GM11168 (cell line): ENCODE data around the gene PPFIBP2.

ENCODE experiments used
- in situ Hi-C: fragments of 300-500 bp; cut with MboI; formaldehyde crosslinking; loops from one replicate; pipeline ENCODE4 v1.12.0; 2022; ENCODE audit warnings: low sequenced_read_pairs; ENCODE audit not compliant: unreplicated experiment

Gene PPFIBP2

GRCh38 chr11:7574491-7575130 is 60.8 kb downstream of the PPFIBP2 start:
- in situ Hi-C loops = no loop called here

GRCh38 chr11:7575841-7576725 is 62.3 kb downstream of the PPFIBP2 start:
- in situ Hi-C loops = no loop called here

GRCh38 chr11:7576726-7577290 is 63.0 kb downstream of the PPFIBP2 start:
- in situ Hi-C loops = no loop called here

DNA sequence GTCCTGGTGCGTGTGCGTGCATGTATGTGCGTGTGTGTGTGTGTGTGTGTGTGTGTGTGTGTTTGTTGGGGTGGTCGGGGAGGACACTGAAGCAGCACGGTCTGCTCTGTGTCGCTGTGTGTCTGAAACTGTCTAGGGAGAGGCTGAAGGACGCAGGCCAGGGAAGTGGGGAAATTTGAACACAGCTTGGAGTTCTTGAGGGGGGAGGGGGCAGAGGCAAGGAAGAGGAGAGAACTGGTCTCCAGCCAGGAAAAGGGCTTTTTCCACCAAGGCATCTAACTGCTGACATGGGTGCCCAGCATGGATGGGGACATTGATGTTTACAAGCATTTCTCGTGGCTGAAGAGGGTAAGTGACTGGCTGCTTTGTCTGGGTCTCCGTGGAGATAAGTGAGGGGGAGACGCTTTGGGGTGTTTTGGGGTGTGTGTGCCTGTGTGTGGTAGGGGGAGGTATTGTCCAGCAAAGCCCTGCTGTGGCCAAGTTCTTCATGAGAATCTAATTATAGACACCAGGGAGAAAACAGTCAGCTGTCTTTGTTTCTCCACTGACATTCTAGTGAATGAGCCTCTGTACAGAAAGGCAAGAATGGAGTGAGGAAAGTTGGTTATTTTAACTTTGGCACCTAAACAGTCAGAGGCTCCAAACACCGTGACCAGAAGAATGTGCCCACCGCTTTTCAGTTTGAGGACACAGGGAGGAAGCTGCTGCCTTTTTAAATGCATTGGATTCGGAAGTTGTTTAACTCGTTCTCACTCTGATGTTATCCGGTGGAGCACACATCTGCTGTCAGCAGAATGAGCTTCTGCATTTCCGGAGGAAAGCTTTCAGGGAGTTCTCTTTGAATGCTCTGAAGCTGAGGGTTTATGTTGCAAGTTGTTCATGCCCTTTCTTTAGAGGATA is 63.7 kb downstream of the PPFIBP2 start:
- in situ Hi-C loops = no loop called here

- in situ Hi-C loops = no loop called here
Observed at GRCh38 chr11:7578276-7578955, 64.6 kb downstream of the PPFIBP2 start.

DNA sequence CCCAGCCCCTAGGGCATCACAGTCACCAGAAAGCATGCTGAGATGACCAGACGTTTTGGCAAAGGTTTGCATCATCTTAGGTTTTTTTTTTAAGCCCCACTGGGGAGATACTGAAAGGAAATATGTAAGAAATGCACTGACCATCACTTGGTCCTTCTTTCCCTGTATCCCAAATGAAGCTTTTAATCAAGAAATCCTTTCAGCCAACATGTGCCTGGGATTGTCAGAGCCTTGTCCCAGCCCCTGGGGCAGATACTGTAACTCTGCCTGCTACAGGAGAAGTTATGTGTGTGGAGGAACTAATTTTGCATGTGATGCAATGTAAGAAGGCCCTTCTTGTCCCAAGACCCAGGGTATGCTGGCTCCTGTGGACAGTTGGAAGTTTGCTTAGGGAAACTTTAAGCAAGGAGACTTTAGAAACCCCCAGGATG is 65.6 kb downstream of the PPFIBP2 start:
- in situ Hi-C loops = no loop called here

DNA sequence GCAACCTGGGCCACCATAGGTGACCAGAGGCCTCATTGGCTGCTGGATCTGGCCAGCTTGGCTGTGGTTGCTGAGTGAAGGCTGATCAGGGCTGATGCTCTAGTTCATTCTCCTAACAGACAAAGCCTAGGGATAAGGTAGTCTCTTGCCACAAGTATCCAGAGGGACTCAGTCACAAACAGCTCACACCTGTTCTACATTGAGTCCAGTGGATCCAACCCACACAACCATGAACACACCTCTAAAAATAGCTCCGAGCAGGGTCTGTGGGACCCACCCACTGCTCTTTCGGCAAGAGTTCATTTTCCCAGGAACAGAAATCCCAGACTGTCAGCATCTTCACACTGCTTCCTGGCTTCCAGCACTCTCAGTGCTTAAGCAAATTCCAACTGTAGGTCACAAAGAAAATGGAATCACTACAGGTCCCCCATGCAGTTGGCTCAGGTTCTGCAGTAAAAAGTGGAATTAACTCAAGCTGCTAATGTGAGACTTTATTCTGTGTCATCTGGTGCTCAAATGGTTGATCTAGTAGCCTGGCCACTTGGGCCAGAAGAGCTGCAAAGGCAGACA is 67.3 kb downstream of the PPFIBP2 start:
- in situ Hi-C loops = no loop called here

DNA sequence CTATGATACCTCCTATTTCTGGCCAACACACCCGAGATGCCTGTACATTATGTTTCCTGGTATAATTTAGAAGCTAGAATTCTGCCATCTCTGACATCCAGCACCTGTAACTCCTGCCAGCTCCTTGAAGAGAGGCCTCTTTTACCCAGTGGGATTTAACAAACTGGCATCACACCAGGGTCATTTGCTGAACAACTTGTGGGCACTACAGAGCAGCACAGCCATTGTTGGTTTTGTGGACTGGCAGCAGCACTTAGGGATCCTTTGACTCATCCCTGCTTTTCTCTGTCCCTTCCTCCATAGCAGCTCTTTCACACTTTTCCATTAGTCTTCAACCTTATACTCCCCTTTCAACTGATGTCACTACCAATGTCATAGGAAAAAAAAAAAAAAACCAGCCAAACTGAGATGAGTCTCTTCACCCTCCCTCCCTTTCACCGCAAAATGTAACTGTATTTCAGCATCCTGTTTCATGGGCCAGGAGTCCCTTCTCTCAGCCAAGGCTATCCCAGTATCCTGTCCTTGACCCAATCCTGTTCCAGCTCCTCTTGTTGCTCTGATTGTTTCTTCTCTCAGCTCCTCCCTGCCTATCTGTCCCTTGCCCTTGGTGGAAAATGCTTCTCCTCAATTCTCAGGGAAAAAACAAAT is 68.7 kb downstream of the PPFIBP2 start:
- in situ Hi-C loops = no loop called here

DNA sequence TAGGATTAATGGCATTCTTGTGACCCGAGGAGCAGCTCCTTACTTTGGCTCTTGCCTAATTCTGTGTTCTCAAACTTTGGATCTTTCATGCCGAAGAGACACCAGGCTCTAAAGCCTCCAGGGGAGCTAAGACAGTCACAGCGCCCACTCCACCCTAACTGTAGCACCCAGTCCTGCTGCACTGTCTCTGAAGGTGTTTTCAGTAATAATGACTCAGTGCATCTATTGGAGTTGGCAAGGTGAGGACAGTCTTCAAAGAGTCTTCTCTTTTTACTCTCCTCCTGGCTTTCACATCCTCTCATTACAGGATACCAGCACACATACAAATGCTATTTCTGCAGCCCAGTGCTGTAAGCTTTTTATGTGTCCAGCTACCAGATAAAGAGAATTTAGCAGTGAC is 69.4 kb downstream of the PPFIBP2 start:
- in situ Hi-C loops = no loop called here

DNA sequence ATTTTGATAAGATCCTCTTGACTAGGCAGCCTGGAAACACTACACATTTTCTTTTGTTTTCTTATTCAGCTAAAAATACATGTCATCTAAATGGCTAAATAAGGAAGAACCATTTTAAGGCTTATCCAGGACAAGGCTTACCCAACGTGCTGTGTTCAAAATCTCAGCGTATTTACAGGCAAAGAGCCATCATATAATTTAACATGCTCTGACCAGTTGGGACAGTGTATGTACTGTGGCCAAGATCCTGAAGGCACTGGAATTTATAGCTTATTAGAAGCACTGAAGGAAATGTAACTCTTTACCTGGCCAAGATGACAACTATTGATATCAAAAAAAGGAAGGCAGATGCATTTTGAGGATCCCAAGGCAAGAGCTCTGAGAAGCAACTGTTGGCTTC is 71.1 kb downstream of the PPFIBP2 start:
- in situ Hi-C loops = no loop called here

DNA sequence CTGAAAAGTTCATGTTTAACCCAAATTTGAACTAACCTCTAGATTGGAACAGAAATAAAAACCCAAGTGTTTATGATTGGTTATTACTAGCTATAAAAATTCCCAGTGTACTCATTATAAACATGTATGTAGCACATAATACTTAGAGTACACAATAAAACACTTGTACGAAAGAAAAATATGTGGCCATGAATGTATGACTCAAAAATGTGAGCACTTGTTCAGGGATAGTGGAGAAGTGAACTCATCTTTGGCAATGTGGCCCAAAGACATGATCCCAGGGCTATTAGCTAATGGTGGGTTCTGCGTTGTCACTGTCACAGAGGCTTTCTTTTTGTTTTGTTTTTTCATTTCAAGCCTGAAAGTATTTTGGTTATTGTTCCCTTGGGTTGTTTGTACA is 72.0 kb downstream of the PPFIBP2 start:
- in situ Hi-C loops = no loop called here

DNA sequence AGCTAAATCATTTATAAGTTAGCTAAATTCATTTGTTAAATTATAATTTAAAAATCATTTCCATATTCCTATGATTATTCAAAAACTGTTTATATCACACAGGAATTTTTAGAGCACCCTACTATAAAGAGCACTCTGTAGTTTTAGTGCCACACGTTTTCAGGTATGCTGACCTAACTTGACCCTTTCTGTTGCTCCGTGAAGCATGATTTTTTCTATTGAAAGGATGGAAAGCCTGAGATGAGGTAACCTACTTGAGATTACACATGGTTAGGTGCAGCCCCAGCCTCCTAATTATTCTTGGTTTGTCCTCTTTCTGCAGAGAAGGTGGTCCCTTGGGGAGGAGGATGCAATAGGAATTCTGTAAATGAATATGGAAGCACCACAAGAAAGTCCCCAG is 72.6 kb downstream of the PPFIBP2 start:
- in situ Hi-C loops = no loop called here

DNA sequence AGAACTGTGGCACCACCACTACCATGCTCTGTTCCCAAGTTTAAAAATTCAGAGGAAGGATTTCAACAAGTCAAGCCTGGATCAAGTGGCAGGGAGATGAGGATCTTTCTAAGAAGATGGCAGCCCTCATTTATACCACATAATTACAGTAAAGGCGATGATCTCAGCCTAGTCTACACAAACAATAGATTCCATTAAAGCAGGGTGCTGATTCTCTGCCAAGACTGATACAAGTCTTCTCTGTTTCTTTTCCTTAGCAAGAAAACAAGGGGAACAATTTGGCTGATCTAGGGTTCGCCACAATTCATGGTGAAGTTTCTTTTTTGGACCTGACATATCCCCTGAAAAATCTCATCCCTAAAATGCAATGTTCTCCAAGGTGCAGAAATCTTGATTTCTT is 73.9 kb downstream of the PPFIBP2 start:
- in situ Hi-C loops = no loop called here

DNA sequence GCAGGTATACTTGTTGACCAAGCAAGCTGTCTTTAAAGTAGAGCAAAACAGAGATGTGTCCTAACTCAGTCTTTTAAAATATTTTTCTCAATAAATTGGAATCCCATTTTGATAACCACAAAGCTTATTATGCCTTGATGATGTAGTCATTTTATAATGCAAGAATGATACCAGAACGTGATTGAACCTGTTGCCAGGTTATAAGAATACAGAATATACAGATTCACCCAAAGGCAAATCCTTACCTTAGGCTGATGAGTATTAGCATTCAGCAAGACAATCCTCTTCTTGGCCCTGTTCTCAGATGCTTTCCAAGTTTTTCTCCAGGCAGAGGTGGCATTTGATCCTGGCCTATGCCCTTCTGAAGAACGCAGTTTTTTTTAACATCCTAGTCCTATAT is 76.1 kb downstream of the PPFIBP2 start:
- in situ Hi-C loops = no loop called here

- in situ Hi-C loops = no loop called here
Observed at GRCh38 chr11:7590529-7590928, 76.7 kb downstream of the PPFIBP2 start.

DNA sequence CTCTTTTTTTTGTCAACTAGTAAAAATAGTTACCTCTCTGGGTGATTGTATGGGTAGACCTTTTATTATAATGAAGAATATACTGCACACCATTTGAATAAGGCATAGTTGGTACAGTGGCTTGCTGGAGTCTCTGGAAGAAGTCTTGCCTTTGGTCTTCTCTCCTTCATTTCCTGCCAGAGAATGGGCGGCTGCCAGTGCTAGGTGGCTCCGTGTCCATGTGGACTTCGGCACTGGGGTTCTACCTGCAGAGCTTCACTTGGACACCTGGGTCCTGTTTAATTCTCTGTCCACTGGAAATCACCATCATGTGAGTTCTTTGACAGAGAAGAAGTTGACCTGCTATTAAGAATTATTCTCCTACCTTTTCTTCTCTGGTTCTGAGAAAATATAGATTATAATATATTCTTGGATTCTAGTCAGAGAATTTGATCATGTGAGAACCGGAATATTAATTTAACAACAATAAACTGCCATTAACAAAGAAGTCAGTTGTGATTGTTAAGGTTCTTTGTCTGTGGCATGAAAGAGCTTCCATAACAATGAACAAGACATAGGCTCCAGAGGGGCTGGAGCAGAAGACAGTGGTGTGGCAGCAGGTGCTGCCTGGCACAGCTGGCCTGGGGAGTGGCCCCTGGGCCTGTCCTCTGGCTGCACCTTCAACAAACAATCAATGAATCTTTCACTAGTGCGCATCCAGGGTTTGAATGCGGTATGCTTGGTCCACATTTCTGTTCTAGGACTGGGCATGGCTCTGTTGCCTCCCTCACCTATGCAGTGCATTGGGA is 77.5 kb downstream of the PPFIBP2 start:
- in situ Hi-C loops = no loop called here

DNA sequence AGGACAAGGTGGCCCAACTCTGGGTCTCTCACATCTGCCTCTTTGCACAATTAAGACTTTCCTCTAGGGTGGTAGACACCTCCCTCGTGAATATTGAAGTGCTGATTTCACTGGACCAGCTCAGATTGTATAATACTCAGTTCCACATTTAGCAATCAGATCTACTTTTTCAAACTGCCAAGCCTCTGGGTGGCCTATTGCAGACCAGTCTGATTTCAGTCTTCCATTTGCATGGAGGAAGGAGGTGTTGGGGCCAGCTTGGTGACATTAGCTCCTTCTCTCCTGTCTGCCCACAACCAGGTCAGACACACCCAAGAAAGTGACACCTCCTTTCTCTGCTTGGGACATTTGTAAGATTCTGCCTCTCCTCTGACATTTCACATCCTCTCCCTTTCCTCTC is 78.2 kb downstream of the PPFIBP2 start:
- in situ Hi-C loops = no loop called here

DNA sequence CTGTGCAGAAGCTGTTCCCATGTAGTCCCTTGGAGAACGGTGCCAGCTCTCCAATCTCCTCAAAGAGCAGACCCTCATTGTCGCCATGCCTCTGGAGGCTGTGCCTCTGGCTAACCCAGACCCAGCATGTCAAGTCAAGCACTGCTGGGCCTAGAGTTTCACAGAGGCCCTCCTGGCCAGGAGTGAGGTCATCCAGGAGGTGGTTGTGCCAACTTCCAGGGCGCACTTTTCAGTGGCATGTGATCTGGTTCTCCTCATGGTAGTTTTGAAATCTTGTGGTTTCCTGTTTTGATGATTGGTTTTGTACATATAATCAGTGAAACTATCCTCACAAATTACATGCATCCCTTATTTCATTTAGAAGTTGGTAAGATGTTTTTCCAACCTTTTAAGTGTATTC is 78.9 kb downstream of the PPFIBP2 start:
- in situ Hi-C loops = no loop called here
